K562 (cell line): Measurements from ENCODE around the gene KCNJ4. TPM values are rescaled to one million over a fixed set of nuclear protein-coding genes. Genes with fewer than 3 reads are reported as not detected.

Source experiments
- ATAC-seq: fragments of 200-7000 bp; cut with Tn5 transposase; 3 replicates; pipeline ENCODE4 v1.9.1; 2020; ENCODE audit warnings: moderate library complexity
- BruUV-seq: library from RNA; stranded (reverse); fragments of 400-500 nt; replicated peaks from 2 replicates; lab custom pipeline; 2021; lab: Mats Ljungman, UMichigan
- CTCF ChIA-PET: fragments of 300-600 bp; formaldehyde crosslinking; extraction: SDS; loops from one replicate; lab custom pipeline; 2021; ENCODE audit warnings: low intra/inter-chr PET ratio; lab: Yijun Ruan, JAX
- POLR2A ChIA-PET: fragments of 300-600, 350-650 bp; sonication (Branson Sonifier 250); formaldehyde crosslinking; extraction: SDS; loops from one replicate; lab custom pipeline; 2021; ENCODE audit warnings: antibody characterized with exemption, inconsistent platforms; lab: Yijun Ruan, JAX
- DNase-seq, 4 experiments: peaks; one replicate each; pipeline versions ENCODE4 v3.0.0 to v3.0.0-alpha.2; 2011 to 2018; ENCODE audit warnings: low spot score in 3 of 4, mixed read lengths in 3 of 4; ENCODE audit errors: extremely low read depth in 1 of 4
- FAIRE-seq: peaks from 2 replicates; lab custom pipeline; 2011; peaks lifted over from hg19 to GRCh38; lab: Jason Lieb, UNC
- H2AFZ ChIP-seq: 2 replicates; pipeline ENCODE4 v1.6.0; 2011; ENCODE audit warnings: low read depth, low read length, control low read depth, inconsistent platforms
- H3K27ac ChIP-seq: fragments of 200-600 bp; 3 replicates; pipeline ENCODE4 v1.8.0; 2011; ENCODE audit warnings: low read depth, mild to moderate bottlenecking, control low read depth, inconsistent platforms, low read length, moderate library complexity, mixed read lengths; ENCODE audit errors: extremely low read depth
- H3K27me3 ChIP-seq, 2 experiments: fragments of 300-600 bp in 1 of 2; 2 replicates in 1 of 2; 3 replicates in 1 of 2; pipeline versions ENCODE4 v1.6.0 to v1.8.0; 2011; ENCODE audit warnings: inconsistent platforms in 2 of 2, low read length in 2 of 2, mild to moderate bottlenecking in 1 of 2, mixed read lengths in 1 of 2, moderate library complexity in 1 of 2; ENCODE audit not compliant: control insufficient read depth in 2 of 2, insufficient read depth in 2 of 2
- H3K36me3 ChIP-seq: fragments of 300-600 bp; 3 replicates; pipeline ENCODE4 v1.8.0; 2011; ENCODE audit warnings: mild to moderate bottlenecking, low read length, inconsistent platforms; ENCODE audit not compliant: control insufficient read depth, insufficient read depth
- H3K4me1 ChIP-seq, 2 experiments: fragments of 200-600 bp in 1 of 2; replicated peaks in 1 of 2; 2 replicates in 1 of 2; 3 replicates in 1 of 2; pipeline versions ENCODE4 v1.5.1 to v1.8.0; 2011; ENCODE audit warnings: inconsistent platforms in 2 of 2, low read length in 2 of 2, mild to moderate bottlenecking in 1 of 2, mixed read lengths in 1 of 2, moderate library complexity in 1 of 2; ENCODE audit not compliant: control insufficient read depth in 2 of 2, insufficient read depth in 2 of 2
- H3K4me2 ChIP-seq: 2 replicates; pipeline ENCODE4 v1.6.1; 2011; ENCODE audit warnings: low read length, control low read depth, inconsistent platforms, mixed read lengths; ENCODE audit not compliant: insufficient read depth
- H3K4me3 ChIP-seq: fragments of 200-600 bp; sonication (generic), shearing (Covaris generic); 2 replicates; pipeline ENCODE4 v1.5.1; 2016; ENCODE audit warnings: control low read depth, inconsistent platforms
- H3K79me2 ChIP-seq: fragments of 200-600 bp; 3 replicates; pipeline ENCODE4 v1.8.0; 2011; ENCODE audit warnings: low read length, inconsistent platforms; ENCODE audit not compliant: control insufficient read depth, insufficient read depth
- H3K9ac ChIP-seq, 2 experiments: 2 replicates each; pipeline versions ENCODE4 v1.6.0 to v1.6.1; 2011; ENCODE audit warnings: low read depth in 2 of 2, low read length in 2 of 2, control low read depth in 1 of 2, inconsistent platforms in 1 of 2, mild to moderate bottlenecking in 1 of 2, mixed read lengths in 1 of 2; ENCODE audit not compliant: insufficient read depth in 1 of 2
- H3K9me1 ChIP-seq: one replicate; pipeline ENCODE4 v1.6.0; 2011; ENCODE audit warnings: inconsistent platforms, mild to moderate bottlenecking, low read length, moderate library complexity; ENCODE audit not compliant: control insufficient read depth, insufficient read depth
- H3K9me3 ChIP-seq: replicated peaks from 2 replicates; pipeline ENCODE4 v1.5.1; 2011; ENCODE audit warnings: low read depth, low read length, inconsistent platforms; ENCODE audit not compliant: control insufficient read depth, insufficient read depth
- H4K20me1 ChIP-seq: replicated peaks from 2 replicates; pipeline ENCODE4 v1.6.1; 2011; ENCODE audit warnings: low read length, inconsistent platforms, mixed read lengths; ENCODE audit not compliant: control insufficient read depth, insufficient read depth
- BHLHE40 ChIP-seq: IDR thresholded peaks from 2 replicates; pipeline ENCODE4 v1.6.1; 2011; ENCODE audit warnings: low read length, improper control_type of control experiment
- CCNT2 ChIP-seq: IDR thresholded peaks from 2 replicates; pipeline ENCODE4 v1.6.1; 2011; ENCODE audit warnings: borderline replicate concordance, low read depth, mild to moderate bottlenecking, moderate library complexity, mixed read lengths, low read length; ENCODE audit not compliant: insufficient read length; ENCODE audit errors: extremely low read depth
- COPS2 ChIP-seq: fragments of 450-650 bp; conservative IDR thresholded peaks from 2 replicates; pipeline ENCODE4 v1.6.1; 2016; ENCODE audit warnings: mild to moderate bottlenecking, moderate library complexity
- ESRRB ChIP-seq: fragments of 250-450 bp; sonication (Bioruptor Pico); IDR thresholded peaks from 2 replicates; pipeline ENCODE4 v1.5.0; 2020; ENCODE audit warnings: mild to moderate bottlenecking, moderate library complexity, borderline replicate concordance
- HMG20B ChIP-seq: fragments of 250-450 bp; sonication (Bioruptor Pico); IDR thresholded peaks from 2 replicates; pipeline ENCODE4 v1.5.0; 2021; ENCODE audit warnings: mild to moderate bottlenecking
- HNRNPH1 ChIP-seq: fragments of 200-400 bp; formaldehyde crosslinking; optimal IDR thresholded peaks from 2 replicates; pipeline ENCODE3; 2017; ENCODE audit warnings: low read depth, mild to moderate bottlenecking, low read length, moderate library complexity
- KDM5B ChIP-seq: fragments of 200-600 bp; sonication (generic); IDR thresholded peaks from 2 replicates; pipeline ENCODE4 v1.6.1; 2012; ENCODE audit warnings: low read depth, mild to moderate bottlenecking, moderate library complexity, low read length, control low read depth, inconsistent platforms; ENCODE audit not compliant: insufficient replicate concordance
- MIER1 ChIP-seq: fragments of 450-650 bp; IDR thresholded peaks from 2 replicates; pipeline ENCODE4 v1.6.1; 2016; ENCODE audit warnings: antibody characterized with exemption, mild to moderate bottlenecking, low read depth
- NFYB ChIP-seq: IDR thresholded peaks from 2 replicates; pipeline ENCODE4 v1.6.1; 2011; ENCODE audit warnings: mild to moderate bottlenecking, moderate library complexity; ENCODE audit not compliant: insufficient read length; ENCODE audit errors: extremely low read depth
- NONO ChIP-seq, 2 experiments: fragments of 200-400 bp in 1 of 2; fragments of 450-650 bp in 1 of 2; formaldehyde crosslinking in 1 of 2; IDR thresholded peaks; 2 replicates each; pipeline ENCODE4 v1.6.1; 2017; ENCODE audit warnings: low read depth in 2 of 2, mild to moderate bottlenecking in 2 of 2, moderate library complexity in 2 of 2, low read length in 1 of 2
- TCF7L2 ChIP-seq: fragments of 150-350 bp; IDR thresholded peaks from 2 replicates; pipeline ENCODE4 v1.6.1; 2016; ENCODE audit warnings: low read depth, mild to moderate bottlenecking, low read length, moderate library complexity
- TEAD4 ChIP-seq, 2 experiments: sonication (generic) in 1 of 2; formaldehyde crosslinking in 1 of 2; IDR thresholded peaks; 2 replicates each; pipeline versions ENCODE4 v1.6.1 to v1.8.0; 2012 to 2022; ENCODE audit warnings: borderline replicate concordance in 1 of 2, inconsistent platforms in 1 of 2, low read length in 1 of 2, mild to moderate bottlenecking in 1 of 2, missing genetic modification reagents in 1 of 2
- XRCC3 ChIP-seq: fragments of 450-650 bp; IDR thresholded peaks from 2 replicates; pipeline ENCODE4 v1.6.1; 2017; ENCODE audit warnings: mild to moderate bottlenecking, moderate library complexity
- ZBTB7A ChIP-seq: IDR thresholded peaks from 2 replicates; pipeline ENCODE4 v1.6.1; 2011; ENCODE audit warnings: low read depth, mild to moderate bottlenecking, low read length, moderate library complexity, borderline replicate concordance; ENCODE audit not compliant: control insufficient read depth
- ZC3H11A ChIP-seq: IDR thresholded peaks from 2 replicates; pipeline ENCODE4 v1.6.1; 2012; ENCODE audit warnings: low read depth, low read length, improper control_type of control experiment
- ZC3H8 ChIP-seq: fragments of 450-650 bp; IDR thresholded peaks from 2 replicates; pipeline ENCODE4 v1.6.1; 2017
- ZNF263 ChIP-seq: sonication (generic); formaldehyde crosslinking; IDR thresholded peaks from 2 replicates; pipeline ENCODE4 v1.8.0; 2022; ENCODE audit warnings: mild to moderate bottlenecking, missing genetic modification reagents, borderline replicate concordance
- ZNF589 ChIP-seq: fragments of 200-800 bp; sonication (Bioruptor generic); IDR thresholded peaks from 2 replicates; pipeline ENCODE4 v1.6.1; 2016; ENCODE audit warnings: low read depth, missing genetic modification characterization, missing compliant biosample characterization
- WGBS: fragments of 100-300 bp; shearing (Covaris generic); methylation state at CpG from one replicate; pipeline ENCODE4 v1.1.6; 2016; ENCODE audit warnings: low coverage, mixed read lengths; ENCODE audit not compliant: insufficient coverage; ENCODE audit errors: missing lambda C conversion rate; 5-methylcytosine and 5-hydroxymethylcytosine counted together
- in situ Hi-C: fragments of 300-500 bp; cut with MboI; formaldehyde crosslinking; loops from 4 replicates; pipeline ENCODE4 v1.15.0; 2018; ENCODE audit warnings: inconsistent platforms, mixed read lengths
- intact Hi-C: fragments of 100-400 bp; cut with micrococcal nuclease; formaldehyde crosslinking; loops from 2 replicates; pipeline ENCODE4 v1.14.2; 2022
- polyA plus RNA-seq, 8 experiments: library from polyadenylated mRNA; depleted of rRNA in 4 of 8; stranded (reverse) in 5 of 8; unstranded in 3 of 8; fragments of >200 nt; fragmentation: Nextera tagmentation in 2 of 8; fragmentation: Illumina TruSeq in 1 of 8; extraction: Ambion mirVana in 2 of 8; extraction: Trizol in 1 of 8; gene quantifications; 2 replicates each; pipeline versions ENCODE4 v1.2.1 to v1.2.3, GENCODE V29; 2011 to 2014; ENCODE audit warnings: inconsistent platforms in 1 of 8, missing spikeins in 1 of 8
- total RNA-seq, 7 experiments: library from RNA; depleted of rRNA in 6 of 7; stranded (reverse); fragments of >200 nt in 6 of 7; fragmentation: Illumina TruSeq in 2 of 7; extraction: Trizol in 2 of 7; gene quantifications; 2 replicates each; pipeline versions ENCODE4 v1.2.1 to v1.2.3, GENCODE V29; 2011 to 2021; ENCODE audit warnings: low replicate concordance in 1 of 7
- TF ChIP-seq, protein P1 (sequence below), 3 experiments: IDR thresholded peaks in 2 of 3; conservative IDR thresholded peaks in 1 of 3; 2 replicates each; pipeline ENCODE4 v1.5.1; 2011 to 2012; ENCODE audit warnings: low read length in 3 of 3, mild to moderate bottlenecking in 3 of 3, control low read depth in 2 of 3, improper control_type of control experiment in 1 of 3, inconsistent platforms in 1 of 3, low read depth in 1 of 3, mixed read lengths in 1 of 3, moderate library complexity in 1 of 3; ENCODE audit not compliant: insufficient read depth in 2 of 3

The KCNJ4 gene
- total and polyA plus RNA-seq, 9 of the 15 experiments (the other 6 are each of a cell fraction or from before 2014, with no cell fraction given): 0.07 to 0.55 (median 0.09) TPM; not detected in 4

DNA sequence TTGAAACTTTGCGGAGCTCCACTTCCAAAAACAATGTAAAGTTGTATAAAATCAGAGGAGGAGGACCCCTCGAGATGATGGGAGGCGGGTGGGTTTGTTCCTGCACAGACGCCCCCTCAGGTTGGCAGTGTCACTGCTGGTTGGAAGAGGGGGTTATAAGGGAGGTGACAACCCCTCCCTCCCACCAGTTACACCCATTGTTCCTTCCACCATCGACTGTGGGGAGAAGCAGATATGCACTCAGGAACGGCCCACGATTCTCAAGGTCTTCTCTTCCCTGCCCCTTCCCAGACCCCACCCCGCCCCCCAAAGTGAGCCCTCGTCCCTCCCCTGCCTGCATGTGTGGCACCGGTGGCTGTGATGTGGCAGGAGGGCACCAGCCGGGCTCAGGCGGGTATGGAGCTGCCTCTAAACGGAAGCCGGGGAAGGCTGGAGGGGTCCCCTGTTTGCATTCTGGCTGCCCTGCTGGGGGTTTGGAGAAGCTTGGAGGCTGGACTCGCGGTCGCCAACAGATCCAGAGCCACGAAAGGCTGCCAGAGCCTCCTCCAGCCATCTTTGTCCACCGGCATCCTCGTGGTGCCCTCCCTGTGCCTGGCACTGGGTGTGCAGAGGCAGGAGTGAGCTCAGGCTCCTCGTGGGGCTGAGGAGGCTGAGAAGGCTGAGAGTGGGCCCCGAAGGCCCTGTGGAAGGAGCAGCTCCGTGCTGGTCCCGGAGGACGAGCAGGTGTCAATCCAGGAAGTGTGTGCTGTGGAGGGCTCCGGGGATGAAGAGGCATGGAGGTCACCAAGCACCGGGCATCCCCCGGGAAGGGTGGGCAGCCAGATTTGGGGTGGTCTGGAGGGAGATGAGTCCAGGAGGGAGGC, 13.7 kb upstream of the KCNJ4 start:
- intact Hi-C loops: no loop called here
- no TSS peak for BruUV-seq
- 54% methylated on average over 12 of the region's 28 CpGs for WGBS
- TF ChIP-seq COPS2 (no peak), HMG20B (CRISPR knock-in tag) (no peak), BHLHE40 (0 out of 2 replicates have a peak, but pooled peaks have one; percentile 8), ESRRB (no peak), ZNF263 (CRISPR knock-in tag) (peak; percentile 42; the same call in 1 of the 2 replicates), ZC3H8 (no peak), HNRNPH1 (no peak), NFYB (no peak), TCF7L2 (no peak), ZC3H11A (no peak), TEAD4 (IDR thresholded peaks at IDR 0.05; ENCODE audit: low read length) (no peak), TEAD4 (CRISPR knock-in tag; IDR thresholded peaks at IDR 0.05; ENCODE audit: borderline replicate concordance) (no peak), ZNF589 (CRISPR knock-in tag) (no peak), XRCC3 (no peak), ZBTB7A (peak; percentile 67; the same call in 1 of the 2 replicates), NONO (IDR thresholded peaks at IDR 0.05; ENCODE audit: low read depth in 2 of 2, low read length in 1 of 2) (no peak), CCNT2 (no peak), KDM5B (peak; percentile 11), MIER1 (0 out of 2 replicates have a peak, but pooled peaks have one; percentile 33)
- TF ChIP-seq, protein P1, sequence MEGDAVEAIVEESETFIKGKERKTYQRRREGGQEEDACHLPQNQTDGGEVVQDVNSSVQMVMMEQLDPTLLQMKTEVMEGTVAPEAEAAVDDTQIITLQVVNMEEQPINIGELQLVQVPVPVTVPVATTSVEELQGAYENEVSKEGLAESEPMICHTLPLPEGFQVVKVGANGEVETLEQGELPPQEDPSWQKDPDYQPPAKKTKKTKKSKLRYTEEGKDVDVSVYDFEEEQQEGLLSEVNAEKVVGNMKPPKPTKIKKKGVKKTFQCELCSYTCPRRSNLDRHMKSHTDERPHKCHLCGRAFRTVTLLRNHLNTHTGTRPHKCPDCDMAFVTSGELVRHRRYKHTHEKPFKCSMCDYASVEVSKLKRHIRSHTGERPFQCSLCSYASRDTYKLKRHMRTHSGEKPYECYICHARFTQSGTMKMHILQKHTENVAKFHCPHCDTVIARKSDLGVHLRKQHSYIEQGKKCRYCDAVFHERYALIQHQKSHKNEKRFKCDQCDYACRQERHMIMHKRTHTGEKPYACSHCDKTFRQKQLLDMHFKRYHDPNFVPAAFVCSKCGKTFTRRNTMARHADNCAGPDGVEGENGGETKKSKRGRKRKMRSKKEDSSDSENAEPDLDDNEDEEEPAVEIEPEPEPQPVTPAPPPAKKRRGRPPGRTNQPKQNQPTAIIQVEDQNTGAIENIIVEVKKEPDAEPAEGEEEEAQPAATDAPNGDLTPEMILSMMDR (IDR thresholded peaks at IDR 0.05 in 2 of 3, conservative IDR thresholded peaks at IDR 0.05 in 1 of 3; ENCODE audit: insufficient read depth in 2 of 3, low read depth in 1 of 3, low read length in 3 of 3): peak in 2 of 3 experiments; percentile 21 to 41; a peak in 2 of 6 replicates

More for the DNA sequence above, 13.7 kb upstream of the KCNJ4 start:
- FAIRE-seq (peak; percentile 55), DNase-seq (peak; percentile 41 to 59 (median 54)), ATAC-seq (peak; percentile 56)
- Histone ChIP-seq H3K27ac (peak overlapping the region; percentile 82), H4K20me1 (no peaks in the 10 kb centered on the region), H3K4me1 (peaks cover 13 to 33% of the 10 kb centered on the region in 2 experiments; a peak in 4 of 5 replicates), H3K9me1 (no peaks in the 10 kb centered on the region), H3K27me3 (no peaks in the 10 kb centered on the region), H3K36me3 (no peaks in the 10 kb centered on the region), H3K4me2 (peak overlapping the region; percentile 85), H3K4me3 (peak overlapping the region; percentile 62), H3K9me3 (no peaks in the 10 kb centered on the region), H3K9ac (peak overlapping the region; percentile 94 to 99), H3K79me2 (peaks cover 5% of the 10 kb centered on the region), H2AFZ (peak overlapping the region; percentile 87)
- ChIA-PET CTCF (no interaction called here), POLR2A (interaction anchor here (0.6 to 1.5 kb wide), 8 partner anchors 9 to 170 kb away, joined by 3 to 11 read pairs (median 4); no protein-coding TSS in a partner anchor)
- in situ Hi-C loops: no loop called here
